B cell (primary cell): ENCODE data around the gene FHDC1. TPM values are rescaled to one million over a fixed set of nuclear protein-coding genes. Genes with fewer than 3 reads are reported as not detected.

ENCODE experiments used
- ATAC-seq: fragments of 200-7000 bp; cut with Tn5 transposase; one replicate; pipeline ENCODE4 v1.10.0; 2021; ENCODE audit warnings: low read depth, mild to moderate bottlenecking, moderate number of reproducible peaks, moderate library complexity
- CTCF ChIA-PET: fragments of 350-600 bp; sonication (Branson Sonifier 250); formaldehyde crosslinking; loops from one replicate; lab custom pipeline; 2021; ENCODE audit warnings: antibody characterized with exemption, inconsistent platforms; lab: Charles Lee
- POLR2A ChIA-PET: fragments of 350-600 bp; sonication (Branson Sonifier 250); formaldehyde crosslinking; loops from one replicate; lab custom pipeline; 2021; ENCODE audit warnings: antibody characterized with exemption; lab: Charles Lee
- DNase-seq: peaks from one replicate; pipeline ENCODE4 v3.0.0; 2013
- H2AFZ ChIP-seq: 2 replicates; pipeline ENCODE4 v1.6.1; 2012; ENCODE audit warnings: mild to moderate bottlenecking, low read depth, low read length; ENCODE audit not compliant: insufficient read depth, poor library complexity, severe bottlenecking
- H3K27ac ChIP-seq, 2 donors: 1 replicate in 1 of 2; 2 replicates in 1 of 2; pipeline ENCODE4 v1.5.1; 2012 to 2013; ENCODE audit warnings: low read length in 2 of 2, mild to moderate bottlenecking in 2 of 2, moderate library complexity in 1 of 2
- H3K27me3 ChIP-seq, 4 experiments: fragments of 200-600 bp in 1 of 4; sonication (generic) in 1 of 4; replicated peaks in 1 of 4; 1 replicate in 2 of 4; 2 replicates in 2 of 4; pipeline versions ENCODE4 v1.6.1 to v1.7.0; 2013 to 2016; ENCODE audit warnings: low read length in 3 of 4, mild to moderate bottlenecking in 2 of 4, mixed read lengths in 1 of 4, moderate library complexity in 1 of 4; ENCODE audit not compliant: insufficient read depth in 4 of 4, control insufficient read depth in 3 of 4; ENCODE audit errors: control extremely low read depth in 1 of 4
- H3K36me3 ChIP-seq, 2 experiments: replicated peaks in 1 of 2; 1 replicate in 1 of 2; 2 replicates in 1 of 2; pipeline versions ENCODE4 v1.6.1 to v1.7.1; 2013; ENCODE audit warnings: low read length in 1 of 2; ENCODE audit not compliant: insufficient read depth in 2 of 2, control insufficient read depth in 1 of 2; ENCODE audit errors: control extremely low read depth in 1 of 2, extremely low read depth in 1 of 2
- H3K4me1 ChIP-seq, 2 donors: fragments of 200-600 bp in 1 of 2; sonication (generic) in 1 of 2; 1 replicate in 1 of 2; 2 replicates in 1 of 2; pipeline versions ENCODE4 v1.5.1 to v1.6.1; 2013 to 2017; ENCODE audit warnings: low read length in 2 of 2; ENCODE audit not compliant: control insufficient read depth in 2 of 2, insufficient read depth in 2 of 2
- H3K4me2 ChIP-seq: replicated peaks from 2 replicates; pipeline ENCODE3; 2012; ENCODE audit warnings: mild to moderate bottlenecking, low read depth, low read length; ENCODE audit not compliant: poor library complexity, severe bottlenecking
- H3K4me3 ChIP-seq, 5 experiments: fragments of 200-600 bp in 1 of 5; sonication (generic) in 1 of 5; 1 replicate in 3 of 5; 2 replicates in 2 of 5; pipeline versions ENCODE4 v1.5.1 to v1.7.0; 2011 to 2016; ENCODE audit warnings: low read length in 4 of 5, mild to moderate bottlenecking in 4 of 5, low read depth in 2 of 5, control low read depth in 1 of 5, moderate library complexity in 1 of 5; ENCODE audit not compliant: insufficient read depth in 1 of 5; ENCODE audit errors: control extremely low read depth in 1 of 5, extremely low read depth in 1 of 5
- H3K79me2 ChIP-seq: fragments of 200-600 bp; sonication (generic); one replicate; pipeline ENCODE4 v1.6.0; 2016; ENCODE audit warnings: low read length; ENCODE audit not compliant: control insufficient read depth, insufficient read depth
- H3K9ac ChIP-seq: fragments of 200-600 bp; sonication (generic); 2 replicates; pipeline ENCODE4 v1.6.1; 2017; ENCODE audit warnings: mild to moderate bottlenecking, low read length, moderate library complexity
- H3K9me3 ChIP-seq, 3 donors: one replicate each; pipeline versions ENCODE4 v1.6.1 to v1.7.1; 2013; ENCODE audit warnings: low read length in 2 of 3; ENCODE audit not compliant: control insufficient read depth in 2 of 3, insufficient read depth in 1 of 3; ENCODE audit errors: control extremely low read depth in 1 of 3
- H4K20me1 ChIP-seq: 2 replicates; pipeline ENCODE4 v1.6.0; 2012; ENCODE audit warnings: mild to moderate bottlenecking, low read length; ENCODE audit not compliant: insufficient read depth, control insufficient read depth, poor library complexity, severe bottlenecking
- H3K27ac Mint-ChIP-seq: one replicate; pipeline ENCODE4 v1.8.0; 2021; ENCODE audit warnings: mixed read lengths
- H3K27me3 Mint-ChIP-seq: one replicate; pipeline ENCODE4 v1.8.0; 2021; ENCODE audit warnings: mixed read lengths
- H3K4me1 Mint-ChIP-seq: one replicate; pipeline ENCODE4 v1.8.0; 2021; ENCODE audit warnings: mixed read lengths
- H3K4me3 Mint-ChIP-seq: one replicate; pipeline ENCODE4 v1.8.0; 2021; ENCODE audit warnings: mixed read lengths
- H3K9me3 Mint-ChIP-seq: one replicate; pipeline ENCODE4 v1.8.0; 2022; ENCODE audit warnings: mixed read lengths; ENCODE audit not compliant: insufficient read depth
- EZH2 ChIP-seq: IDR thresholded peaks from 2 replicates; pipeline ENCODE4 v1.6.1; 2012; ENCODE audit warnings: borderline replicate concordance, low read depth, mild to moderate bottlenecking, moderate library complexity, low read length; ENCODE audit not compliant: insufficient read depth, poor library complexity, severe bottlenecking
- WGBS: methylation state at CpG from one replicate; pipeline ENCODE4 v1.1.5; 2013; ENCODE audit warnings: missing lambda C conversion rate; ENCODE audit not compliant: insufficient coverage; 5-methylcytosine and 5-hydroxymethylcytosine counted together
- intact Hi-C: fragments of 100-400 bp; cut with micrococcal nuclease; formaldehyde crosslinking; loops from one replicate; pipeline ENCODE4 v1.10.0; 2022
- polyA plus RNA-seq: library from polyadenylated mRNA; depleted of rRNA; stranded (reverse); fragments of >200 nt; gene quantifications from 2 replicates; pipeline ENCODE4 v1.2.3, GENCODE V29; 2012
- total RNA-seq, 2 donors: library from RNA; stranded (reverse); fragments of 120-200 nt in 1 of 2; gene quantifications; 1 replicate in 1 of 2; 2 replicates in 1 of 2; pipeline versions ENCODE4 v1.2.3 to v1.2.4, GENCODE V29; 2013 to 2022
- TF ChIP-seq, protein P1 (sequence below): fragments of 200-600 bp; IDR thresholded peaks from one replicate; pipeline ENCODE4 v1.8.0; 2022; ENCODE audit warnings: antibody characterized with exemption, mild to moderate bottlenecking

Gene FHDC1
- total and polyA plus RNA-seq, 2 donors (not counting 1 experiment from before 2014, with no cell fraction given): 0.13 to 0.57 TPM

- no peak overlapping the region for H2AFZ ChIP-seq
- H3K4me1 ChIP-seq: peaks cover 8 to 18% of the 10 kb centered on the region in 2 donors
- TF ChIP-seq, protein P1, sequence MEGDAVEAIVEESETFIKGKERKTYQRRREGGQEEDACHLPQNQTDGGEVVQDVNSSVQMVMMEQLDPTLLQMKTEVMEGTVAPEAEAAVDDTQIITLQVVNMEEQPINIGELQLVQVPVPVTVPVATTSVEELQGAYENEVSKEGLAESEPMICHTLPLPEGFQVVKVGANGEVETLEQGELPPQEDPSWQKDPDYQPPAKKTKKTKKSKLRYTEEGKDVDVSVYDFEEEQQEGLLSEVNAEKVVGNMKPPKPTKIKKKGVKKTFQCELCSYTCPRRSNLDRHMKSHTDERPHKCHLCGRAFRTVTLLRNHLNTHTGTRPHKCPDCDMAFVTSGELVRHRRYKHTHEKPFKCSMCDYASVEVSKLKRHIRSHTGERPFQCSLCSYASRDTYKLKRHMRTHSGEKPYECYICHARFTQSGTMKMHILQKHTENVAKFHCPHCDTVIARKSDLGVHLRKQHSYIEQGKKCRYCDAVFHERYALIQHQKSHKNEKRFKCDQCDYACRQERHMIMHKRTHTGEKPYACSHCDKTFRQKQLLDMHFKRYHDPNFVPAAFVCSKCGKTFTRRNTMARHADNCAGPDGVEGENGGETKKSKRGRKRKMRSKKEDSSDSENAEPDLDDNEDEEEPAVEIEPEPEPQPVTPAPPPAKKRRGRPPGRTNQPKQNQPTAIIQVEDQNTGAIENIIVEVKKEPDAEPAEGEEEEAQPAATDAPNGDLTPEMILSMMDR: no peak
- TF ChIP-seq EZH2: no peak
- peaks cover 0 to 6% (median 2%) of the 10 kb centered on the region in 4 experiments for H3K27me3 ChIP-seq
- H3K79me2 ChIP-seq: no peaks in the 10 kb centered on the region
- ChIA-PET CTCF (no interaction called here), POLR2A (no interaction called here)
- H3K4me3 ChIP-seq: no peak overlapping the region
- DNase-seq (no peak), ATAC-seq (no peak)
- Mint-ChIP-seq H3K4me3 (no peak overlapping the region), H3K27ac (no peak overlapping the region), H3K27me3 (peaks cover 17% of the 10 kb centered on the region), H3K9me3 (no peaks in the 10 kb centered on the region), H3K4me1 (peaks cover 22% of the 10 kb centered on the region)
- intact Hi-C loops: no loop called here
- H3K27ac ChIP-seq: no peak overlapping the region
- no CpG with 5 or more reads among the region's 2 CpGs for WGBS
- H3K9me3 ChIP-seq: peaks cover 0 to 3% (median 0%) of the 10 kb centered on the region in 3 donors
- H3K4me2 ChIP-seq: no peak overlapping the region
- H3K36me3 ChIP-seq: no peaks in the 10 kb centered on the region
- H4K20me1 ChIP-seq: no peaks in the 10 kb centered on the region
- H3K9ac ChIP-seq: no peak overlapping the region
These were observed 66.0 kb downstream of the FHDC1 start for GRCh38 chr4:153002110-153002509.

- 94% methylated on average over 3 of the region's 6 CpGs for WGBS
- Mint-ChIP-seq H3K9me3 (no peaks in the 10 kb centered on the region), H3K4me3 (no peak overlapping the region), H3K27ac (no peak overlapping the region), H3K4me1 (peaks cover 38% of the 10 kb centered on the region), H3K27me3 (peaks cover 7% of the 10 kb centered on the region)
- DNase-seq (no peak), ATAC-seq (no peak)
- H2AFZ ChIP-seq: no peak overlapping the region
- peaks cover 27 to 39% of the 10 kb centered on the region in 2 donors for H3K4me1 ChIP-seq
- H3K4me3 ChIP-seq: no peak overlapping the region
- intact Hi-C loops: no loop called here
- no peaks in the 10 kb centered on the region for H3K36me3 ChIP-seq
- ChIA-PET POLR2A (no interaction called here), CTCF (interaction anchor here (0.9 to 1.8 kb wide), 2 partner anchors 79 to 745 kb away, joined by 3 to 6 read pairs; no protein-coding TSS in a partner anchor)
- H4K20me1 ChIP-seq: no peaks in the 10 kb centered on the region
- no peaks in the 10 kb centered on the region for H3K79me2 ChIP-seq
- H3K27me3 ChIP-seq: no peaks in the 10 kb centered on the region
- H3K9me3 ChIP-seq: peaks cover 0 to 6% (median 0%) of the 10 kb centered on the region in 3 donors
- no peak overlapping the region for H3K27ac ChIP-seq
- no peak overlapping the region for H3K4me2 ChIP-seq
- H3K9ac ChIP-seq: no peak overlapping the region
- TF ChIP-seq, protein P1: no peak
- TF ChIP-seq EZH2: no peak
These were observed 68.1 kb downstream of the FHDC1 start for GRCh38 chr4:153004081-153004850.
